ENCODE measurements around the gene CNST. TPM values are rescaled to one million over a fixed set of nuclear protein-coding genes. Genes with fewer than 3 reads are reported as not detected.
A peak's percentile ranks its signal among the peaks of the same experiment; 100 is the strongest.

CNST gene
- total and polyA plus RNA-seq, 2 of the 13 experiments (the other 11 are each of a cell fraction or from before 2014, with no cell fraction given), result 6.3 to 12.4 TPM

GRCh38 chr1:246566128-246566812 lies at the start of gene CNST, which contains the start of gene TFB2M (continued):
- TF ChIP-seq MLXIP (CRISPR knock-in tag; IDR thresholded peaks at IDR 0.05; ENCODE audit: borderline replicate concordance), result no peak
- TF ChIP-seq, protein P1, sequence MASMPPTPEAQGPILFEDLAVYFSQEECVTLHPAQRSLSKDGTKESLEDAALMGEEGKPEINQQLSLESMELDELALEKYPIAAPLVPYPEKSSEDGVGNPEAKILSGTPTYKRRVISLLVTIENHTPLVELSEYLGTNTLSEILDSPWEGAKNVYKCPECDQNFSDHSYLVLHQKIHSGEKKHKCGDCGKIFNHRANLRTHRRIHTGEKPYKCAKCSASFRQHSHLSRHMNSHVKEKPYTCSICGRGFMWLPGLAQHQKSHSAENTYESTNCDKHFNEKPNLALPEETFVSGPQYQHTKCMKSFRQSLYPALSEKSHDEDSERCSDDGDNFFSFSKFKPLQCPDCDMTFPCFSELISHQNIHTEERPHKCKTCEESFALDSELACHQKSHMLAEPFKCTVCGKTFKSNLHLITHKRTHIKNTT (CRISPR knock-in tag; IDR thresholded peaks at IDR 0.05), result no peak
- TF ChIP-seq ZNF574 (CRISPR knock-in tag; IDR thresholded peaks at IDR 0.05), result peak; percentile 100
- peak; percentile 14; the same call in 1 of the 2 replicates for TF ChIP-seq CBFB (CRISPR knock-in tag; IDR thresholded peaks at IDR 0.05)
- peak; percentile 51 for TF ChIP-seq IKZF4 (CRISPR knock-in tag; IDR thresholded peaks at IDR 0.05; ENCODE audit: borderline replicate concordance, low read depth, not compliant biosample characterization)
- no peak for TF ChIP-seq CREBL2 (CRISPR knock-in tag; IDR thresholded peaks at IDR 0.05; ENCODE audit: borderline replicate concordance)
- no peak for TF ChIP-seq RBM22 (optimal IDR thresholded peaks at IDR 0.05; ENCODE audit: low read length)
- TF ChIP-seq, protein P2, sequence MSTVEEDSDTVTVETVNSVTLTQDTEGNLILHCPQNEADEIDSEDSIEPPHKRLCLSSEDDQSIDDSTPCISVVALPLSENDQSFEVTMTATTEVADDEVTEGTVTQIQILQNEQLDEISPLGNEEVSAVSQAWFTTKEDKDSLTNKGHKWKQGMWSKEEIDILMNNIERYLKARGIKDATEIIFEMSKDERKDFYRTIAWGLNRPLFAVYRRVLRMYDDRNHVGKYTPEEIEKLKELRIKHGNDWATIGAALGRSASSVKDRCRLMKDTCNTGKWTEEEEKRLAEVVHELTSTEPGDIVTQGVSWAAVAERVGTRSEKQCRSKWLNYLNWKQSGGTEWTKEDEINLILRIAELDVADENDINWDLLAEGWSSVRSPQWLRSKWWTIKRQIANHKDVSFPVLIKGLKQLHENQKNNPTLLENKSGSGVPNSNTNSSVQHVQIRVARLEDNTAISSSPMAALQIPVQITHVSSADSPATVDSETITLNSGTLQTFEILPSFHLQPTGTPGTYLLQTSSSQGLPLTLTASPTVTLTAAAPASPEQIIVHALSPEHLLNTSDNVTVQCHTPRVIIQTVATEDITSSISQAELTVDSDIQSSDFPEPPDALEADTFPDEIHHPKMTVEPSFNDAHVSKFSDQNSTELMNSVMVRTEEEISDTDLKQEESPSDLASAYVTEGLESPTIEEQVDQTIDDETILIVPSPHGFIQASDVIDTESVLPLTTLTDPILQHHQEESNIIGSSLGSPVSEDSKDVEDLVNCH (CRISPR knock-in tag; IDR thresholded peaks at IDR 0.05), result no peak
- TF ChIP-seq ZBTB8A (CRISPR knock-in tag; IDR thresholded peaks at IDR 0.05; ENCODE audit: borderline replicate concordance, low read depth), result no peak
- TF ChIP-seq TEAD3 (CRISPR knock-in tag; optimal IDR thresholded peaks at IDR 0.05; ENCODE audit: borderline replicate concordance), result peak; percentile 37
- peak; percentile 88 for TF ChIP-seq ZFP90 (CRISPR knock-in tag; IDR thresholded peaks at IDR 0.05; ENCODE audit: borderline replicate concordance)
- TF ChIP-seq ZBTB42 (CRISPR knock-in tag; IDR thresholded peaks at IDR 0.05), result no peak
- TF ChIP-seq, protein P3, sequence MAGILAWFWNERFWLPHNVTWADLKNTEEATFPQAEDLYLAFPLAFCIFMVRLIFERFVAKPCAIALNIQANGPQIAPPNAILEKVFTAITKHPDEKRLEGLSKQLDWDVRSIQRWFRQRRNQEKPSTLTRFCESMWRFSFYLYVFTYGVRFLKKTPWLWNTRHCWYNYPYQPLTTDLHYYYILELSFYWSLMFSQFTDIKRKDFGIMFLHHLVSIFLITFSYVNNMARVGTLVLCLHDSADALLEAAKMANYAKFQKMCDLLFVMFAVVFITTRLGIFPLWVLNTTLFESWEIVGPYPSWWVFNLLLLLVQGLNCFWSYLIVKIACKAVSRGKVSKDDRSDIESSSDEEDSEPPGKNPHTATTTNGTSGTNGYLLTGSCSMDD (CRISPR knock-in tag; IDR thresholded peaks at IDR 0.05), result no peak
- TF ChIP-seq EP300 (IDR thresholded peaks at IDR 0.05; ENCODE audit: low read depth in 2 of 2, low read length in 2 of 2), result no peak
- no peak for TF ChIP-seq EP300 (CRISPR knock-in tag; IDR thresholded peaks at IDR 0.05; ENCODE audit: borderline replicate concordance)
- TF ChIP-seq HNRNPLL (IDR thresholded peaks at IDR 0.05; ENCODE audit: low read depth, low read length, poor library complexity, severe bottlenecking), result peak; percentile 92
- peak; percentile 18 for TF ChIP-seq ZEB1 (IDR thresholded peaks at IDR 0.05; ENCODE audit: insufficient replicate concordance, low read depth)
- no peak for TF ChIP-seq XBP1 (CRISPR knock-in tag; IDR thresholded peaks at IDR 0.05)

Measured in HepG2 (cell line).